Measurements from ENCODE around the gene TREM2.

DNA sequence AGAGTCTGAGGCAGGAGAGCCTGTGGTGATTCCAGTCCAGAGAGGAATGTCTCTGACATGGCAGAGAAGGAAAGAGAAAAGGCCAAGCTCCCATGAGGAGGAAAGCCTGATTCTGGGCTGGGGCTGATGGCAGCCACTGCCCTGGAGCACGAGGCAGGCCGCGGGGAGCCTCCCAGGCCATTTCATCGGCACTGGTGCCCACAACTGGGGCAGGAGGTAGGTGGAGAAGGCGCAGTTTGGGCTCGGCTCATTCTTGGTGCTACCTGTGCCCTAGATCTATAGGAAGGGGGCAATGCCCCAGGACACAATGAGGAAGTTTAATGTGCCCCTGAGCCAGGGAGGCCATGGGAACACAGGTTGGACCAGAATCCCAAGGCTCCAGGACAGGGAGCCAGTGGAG lies 6.1 kb downstream of the TREM2 start:
- TF ChIP-seq POLR2A (IDR thresholded peaks at IDR 0.05) = no peak
- TF ChIP-seq, protein P1, sequence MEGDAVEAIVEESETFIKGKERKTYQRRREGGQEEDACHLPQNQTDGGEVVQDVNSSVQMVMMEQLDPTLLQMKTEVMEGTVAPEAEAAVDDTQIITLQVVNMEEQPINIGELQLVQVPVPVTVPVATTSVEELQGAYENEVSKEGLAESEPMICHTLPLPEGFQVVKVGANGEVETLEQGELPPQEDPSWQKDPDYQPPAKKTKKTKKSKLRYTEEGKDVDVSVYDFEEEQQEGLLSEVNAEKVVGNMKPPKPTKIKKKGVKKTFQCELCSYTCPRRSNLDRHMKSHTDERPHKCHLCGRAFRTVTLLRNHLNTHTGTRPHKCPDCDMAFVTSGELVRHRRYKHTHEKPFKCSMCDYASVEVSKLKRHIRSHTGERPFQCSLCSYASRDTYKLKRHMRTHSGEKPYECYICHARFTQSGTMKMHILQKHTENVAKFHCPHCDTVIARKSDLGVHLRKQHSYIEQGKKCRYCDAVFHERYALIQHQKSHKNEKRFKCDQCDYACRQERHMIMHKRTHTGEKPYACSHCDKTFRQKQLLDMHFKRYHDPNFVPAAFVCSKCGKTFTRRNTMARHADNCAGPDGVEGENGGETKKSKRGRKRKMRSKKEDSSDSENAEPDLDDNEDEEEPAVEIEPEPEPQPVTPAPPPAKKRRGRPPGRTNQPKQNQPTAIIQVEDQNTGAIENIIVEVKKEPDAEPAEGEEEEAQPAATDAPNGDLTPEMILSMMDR (IDR thresholded peaks at IDR 0.05) = no peak
